Measurements from ENCODE around the gene SYNGR1. TPM values are rescaled to one million over a fixed set of nuclear protein-coding genes. Genes with fewer than 3 reads are reported as not detected.

SYNGR1 gene
- polyA plus RNA-seq, 2 of the 4 experiments (the other 2 are of a cell fraction) = 6.7 to 14.5 TPM

GRCh38 chr22:39316440-39317083 is 33.2 kb upstream of the SYNGR1 start (continued):
- TF ChIP-seq ELK1 (IDR thresholded peaks at IDR 0.05; ENCODE audit: low read depth, low read length) (no peak), PHF8 (IDR thresholded peaks at IDR 0.05; ENCODE audit: borderline replicate concordance, low read depth) (no peak), ESRRA (IDR thresholded peaks at IDR 0.05; ENCODE audit: borderline replicate concordance, low read length) (no peak), E2F6 (IDR thresholded peaks at IDR 0.05; ENCODE audit: borderline replicate concordance, low read depth) (no peak)

- ATAC-seq (no peak; a peak in 1 of 6 replicates), FAIRE-seq (no peak), DNase-seq (ENCODE audit: low read depth in 1 of 2, low spot score in 1 of 2) (no peak)
- POLR2A ChIA-PET = interaction anchor here (1.1 to 2.7 kb wide), 6 partner anchors 17 to 447 kb away, joined by 3 to 16 read pairs (median 4); no protein-coding TSS in a partner anchor
- Histone ChIP-seq H3K4me3 (peak overlapping the region; percentile 99), H3K9me3 (no peaks in the 10 kb centered on the region), H3K4me1 (peaks cover 39% of the 10 kb centered on the region), H3K4me2 (peak overlapping the region; percentile 97), H3K27ac (peak overlapping the region; percentile 90 to 97)
- 17% methylated on average over 5 of the region's 9 CpGs for WGBS (ENCODE audit: missing lambda C conversion rate)
- CTCF ChIA-PET = interaction anchor here (0.8 to 6.6 kb wide), 24 partner anchors 7 to 708 kb away, joined by 3 to 70 read pairs (median 6); partner anchors contain the start of gene PDGFB
- TF ChIP-seq ZFP36 (IDR thresholded peaks at IDR 0.05; ENCODE audit: borderline replicate concordance, partially characterized antibody) (no peak), KDM5A (IDR thresholded peaks at IDR 0.05) (no peak), ZC3H11A (IDR thresholded peaks at IDR 0.05) (no peak), MAX (IDR thresholded peaks at IDR 0.05) (no peak), FOSL2 (IDR thresholded peaks at IDR 0.05) (no peak), FOSL2 (CRISPR knock-in tag; IDR thresholded peaks at IDR 0.05) (no peak), HDAC2 (IDR thresholded peaks at IDR 0.05) (no peak), JUNB (IDR thresholded peaks at IDR 0.05) (no peak), USF2 (IDR thresholded peaks at IDR 0.05) (no peak), CBX8 (IDR thresholded peaks at IDR 0.05) (no peak), FOXS1 (CRISPR knock-in tag; IDR thresholded peaks at IDR 0.05) (no peak), ZNF302 (CRISPR knock-in tag; IDR thresholded peaks at IDR 0.05) (no peak), CEBPB (IDR thresholded peaks at IDR 0.05) (no peak)
Measured at GRCh38 chr22:39317084-39317774, 32.6 kb upstream of the SYNGR1 start.

- 2% methylated on average over 7 of the region's 9 CpGs for WGBS (ENCODE audit: missing lambda C conversion rate)
- peak overlapping the region; percentile 99 for H3K4me3 ChIP-seq
- ChIA-PET CTCF (interaction anchor here (0.9 to 6.6 kb wide), 18 partner anchors 8 to 707 kb away, joined by 3 to 70 read pairs (median 6); partner anchors contain the start of gene PDGFB), POLR2A (interaction anchor here (0.9 to 3.1 kb wide), 8 partner anchors 8 to 448 kb away, joined by 3 to 33 read pairs (median 8); partner anchors contain the start of genes CBX7 and SYNGR1)
- H3K4me1 ChIP-seq = peaks cover 33% of the 10 kb centered on the region
- FAIRE-seq = no peak
- H3K4me2 ChIP-seq = peak overlapping the region; percentile 97
- peak overlapping the region; percentile 90 to 97 for H3K27ac ChIP-seq
- no peaks in the 10 kb centered on the region for H3K9me3 ChIP-seq
- TF ChIP-seq MAFK (IDR thresholded peaks at IDR 0.05; ENCODE audit: partially characterized antibody) (peak; percentile 61), JUN (IDR thresholded peaks at IDR 0.05) (0 out of 5 replicates have a peak, but pooled peaks of 1 of the 2 experiments have one; percentile 27), MYC (IDR thresholded peaks at IDR 0.05; ENCODE audit: borderline replicate concordance, low read length) (no peak)
- no peak for ATAC-seq
- DNase-seq (ENCODE audit: low read depth in 1 of 2, low spot score in 1 of 2) = no peak
Measured at GRCh38 chr22:39317775-39318506, 31.9 kb upstream of the SYNGR1 start.

Measured in A549 (cell line).